Measurements from ENCODE around the gene PTPRK. TPM values are rescaled to one million over a fixed set of nuclear protein-coding genes. Genes with fewer than 3 reads are reported as not detected.

PTPRK gene
- total RNA-seq, 1 experiment from 2014 or later = 89.3 TPM

DNA sequence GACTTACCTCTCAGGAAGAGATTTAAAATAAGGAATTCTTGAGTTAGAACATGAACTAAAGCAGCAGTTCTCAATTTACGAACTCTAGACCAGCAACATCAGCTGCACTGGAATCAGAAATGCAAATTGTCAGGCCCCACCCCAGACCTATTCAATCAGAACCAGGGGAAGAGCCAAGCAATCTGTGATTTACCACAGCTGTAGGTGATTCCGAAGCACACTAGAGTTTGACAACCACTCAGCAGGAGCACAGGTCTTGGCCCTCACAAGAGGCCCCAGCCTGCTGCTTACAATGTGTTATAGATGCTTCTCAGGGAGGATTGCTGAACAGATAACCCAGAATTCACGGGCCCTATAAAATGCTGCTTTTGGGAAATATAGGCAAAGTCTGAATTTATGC, 279.2 kb downstream of the PTPRK start:
- Histone ChIP-seq H3K27ac (no peak overlapping the region), H3K9me2 (ENCODE audit: insufficient read depth) (no peaks in the 10 kb centered on the region; the same call in 1 of the 2 replicates), H3K36me3 (ENCODE audit: low read depth) (no peaks in the 10 kb centered on the region), H3K79me2 (ENCODE audit: low read depth) (no peaks in the 10 kb centered on the region), H2AFZ (no peak overlapping the region), H3K4me2 (no peak overlapping the region), H3F3A (ENCODE audit: insufficient read depth, low read depth) (0 out of 2 replicates have a peak, but pooled peaks cover 3% of the 10 kb centered on the region), H4K20me1 (ENCODE audit: insufficient read depth) (0 out of 2 replicates have a peak, but pooled peaks cover 5% of the 10 kb centered on the region), H3K9me3 (ENCODE audit: insufficient read depth, low read depth) (no peaks in the 10 kb centered on the region), H3K4me3 (no peak overlapping the region), H3K4me1 (replicated peaks; ENCODE audit: insufficient read depth) (no peaks in the 10 kb centered on the region), H3K27me3 (ENCODE audit: insufficient read depth, low read depth) (no peaks in the 10 kb centered on the region)
- ChIA-PET CTCF (no interaction called here), POLR2A (ENCODE audit: unreplicated experiment) (no interaction called here)
- intact Hi-C loops (cut with micrococcal nuclease; ENCODE audit: unreplicated experiment) = no loop called here
- no TSS peak for BruUV-seq (replicated peaks)
- TF ChIP-seq, protein P1, sequence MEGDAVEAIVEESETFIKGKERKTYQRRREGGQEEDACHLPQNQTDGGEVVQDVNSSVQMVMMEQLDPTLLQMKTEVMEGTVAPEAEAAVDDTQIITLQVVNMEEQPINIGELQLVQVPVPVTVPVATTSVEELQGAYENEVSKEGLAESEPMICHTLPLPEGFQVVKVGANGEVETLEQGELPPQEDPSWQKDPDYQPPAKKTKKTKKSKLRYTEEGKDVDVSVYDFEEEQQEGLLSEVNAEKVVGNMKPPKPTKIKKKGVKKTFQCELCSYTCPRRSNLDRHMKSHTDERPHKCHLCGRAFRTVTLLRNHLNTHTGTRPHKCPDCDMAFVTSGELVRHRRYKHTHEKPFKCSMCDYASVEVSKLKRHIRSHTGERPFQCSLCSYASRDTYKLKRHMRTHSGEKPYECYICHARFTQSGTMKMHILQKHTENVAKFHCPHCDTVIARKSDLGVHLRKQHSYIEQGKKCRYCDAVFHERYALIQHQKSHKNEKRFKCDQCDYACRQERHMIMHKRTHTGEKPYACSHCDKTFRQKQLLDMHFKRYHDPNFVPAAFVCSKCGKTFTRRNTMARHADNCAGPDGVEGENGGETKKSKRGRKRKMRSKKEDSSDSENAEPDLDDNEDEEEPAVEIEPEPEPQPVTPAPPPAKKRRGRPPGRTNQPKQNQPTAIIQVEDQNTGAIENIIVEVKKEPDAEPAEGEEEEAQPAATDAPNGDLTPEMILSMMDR (conservative IDR thresholded peaks at IDR 0.05) = no peak
- TF ChIP-seq EZH2 (IDR thresholded peaks at IDR 0.05; ENCODE audit: low read depth) = no peak
- no peak for DNase-seq

DNA sequence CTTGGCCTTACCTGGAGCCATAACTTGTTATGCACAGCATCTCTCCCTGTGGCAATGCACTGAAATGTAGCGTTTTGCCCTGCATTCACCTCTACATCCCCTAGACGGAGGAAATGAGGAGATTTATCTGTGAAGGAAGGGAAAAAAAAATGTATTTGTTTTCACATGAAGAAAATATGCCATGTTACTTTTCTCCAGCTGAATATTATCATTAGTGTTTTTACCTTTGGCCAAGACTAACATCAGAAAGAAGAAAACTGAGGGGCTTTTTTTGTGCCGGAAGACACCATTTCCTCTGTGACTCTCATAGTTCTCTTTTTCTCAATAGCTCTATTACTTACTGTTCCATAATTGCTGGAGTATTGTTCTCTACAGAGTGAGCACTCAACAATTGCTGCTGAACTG, 280.4 kb downstream of the PTPRK start:
- no TSS peak for BruUV-seq (replicated peaks)
- DNase-seq = no peak
- CTCF ChIA-PET = no interaction called here
- 0 out of 2 replicates have a peak, but pooled peaks cover 6% of the 10 kb centered on the region for H3F3A ChIP-seq (ENCODE audit: insufficient read depth, low read depth)
- no peaks in the 10 kb centered on the region for H3K79me2 ChIP-seq (ENCODE audit: low read depth)
- no peak overlapping the region for H3K4me2 ChIP-seq
- H3K9me2 ChIP-seq (ENCODE audit: insufficient read depth) = no peaks in the 10 kb centered on the region; the same call in 1 of the 2 replicates
- no peaks in the 10 kb centered on the region for H3K27me3 ChIP-seq (ENCODE audit: insufficient read depth, low read depth)
- no peak overlapping the region for H2AFZ ChIP-seq
- no peak overlapping the region for H3K27ac ChIP-seq
- 0 out of 2 replicates have a peak, but pooled peaks cover 5% of the 10 kb centered on the region for H4K20me1 ChIP-seq (ENCODE audit: insufficient read depth)
- H3K36me3 ChIP-seq (ENCODE audit: low read depth) = no peaks in the 10 kb centered on the region
- H3K9me3 ChIP-seq (ENCODE audit: insufficient read depth, low read depth) = no peaks in the 10 kb centered on the region
- H3K4me3 ChIP-seq = no peak overlapping the region
- no peaks in the 10 kb centered on the region for H3K4me1 ChIP-seq (replicated peaks; ENCODE audit: insufficient read depth)
- POLR2A ChIA-PET (ENCODE audit: unreplicated experiment) = interaction anchor here (0.7 kb wide), 1 partner anchor 85 kb away, joined by 4 read pairs; no protein-coding TSS in a partner anchor
- TF ChIP-seq EZH2 (IDR thresholded peaks at IDR 0.05; ENCODE audit: low read depth) = no peak
- TF ChIP-seq, protein P1 (conservative IDR thresholded peaks at IDR 0.05) = no peak
- intact Hi-C loops (cut with micrococcal nuclease; ENCODE audit: unreplicated experiment) = no loop called here

DNA sequence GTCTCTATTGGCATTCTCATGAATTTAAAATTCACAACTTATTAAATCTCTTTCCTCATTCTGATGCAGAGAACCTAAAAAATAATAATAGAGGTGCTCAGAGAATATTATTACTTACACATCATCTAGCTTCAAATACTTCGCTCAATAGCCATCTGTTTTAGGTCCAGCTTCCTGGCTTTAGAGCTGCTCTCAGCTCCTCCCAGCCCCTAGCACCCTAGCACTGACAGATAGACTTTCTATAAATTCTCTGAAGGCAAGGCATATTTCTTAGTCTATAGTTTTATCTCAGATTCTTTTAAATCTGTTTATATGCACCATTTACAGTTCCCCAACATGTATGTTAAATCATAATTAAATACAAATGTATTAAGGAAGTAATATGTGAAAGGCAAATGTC, 281.3 kb downstream of the PTPRK start:
- 0 out of 2 replicates have a peak, but pooled peaks cover 6% of the 10 kb centered on the region for H3F3A ChIP-seq (ENCODE audit: insufficient read depth, low read depth)
- no peaks in the 10 kb centered on the region for H3K27me3 ChIP-seq (ENCODE audit: insufficient read depth, low read depth)
- no peak overlapping the region for H2AFZ ChIP-seq
- POLR2A ChIA-PET (ENCODE audit: unreplicated experiment) = no interaction called here
- no peak overlapping the region for H3K4me3 ChIP-seq
- BruUV-seq (replicated peaks) = no TSS peak
- no peaks in the 10 kb centered on the region; the same call in 1 of the 2 replicates for H3K9me2 ChIP-seq (ENCODE audit: insufficient read depth)
- CTCF ChIA-PET = no interaction called here
- H3K79me2 ChIP-seq (ENCODE audit: low read depth) = no peaks in the 10 kb centered on the region
- DNase-seq = no peak
- intact Hi-C loops (cut with micrococcal nuclease; ENCODE audit: unreplicated experiment) = no loop called here
- H3K36me3 ChIP-seq (ENCODE audit: low read depth) = no peaks in the 10 kb centered on the region
- no peak for TF ChIP-seq EZH2 (IDR thresholded peaks at IDR 0.05; ENCODE audit: low read depth)
- TF ChIP-seq, protein P1 (conservative IDR thresholded peaks at IDR 0.05) = no peak
- no peak overlapping the region for H3K4me2 ChIP-seq
- no peaks in the 10 kb centered on the region for H3K9me3 ChIP-seq (ENCODE audit: insufficient read depth, low read depth)
- H3K4me1 ChIP-seq (replicated peaks; ENCODE audit: insufficient read depth) = no peaks in the 10 kb centered on the region
- H4K20me1 ChIP-seq (ENCODE audit: insufficient read depth) = 0 out of 2 replicates have a peak, but pooled peaks cover 5% of the 10 kb centered on the region
- no peak overlapping the region for H3K27ac ChIP-seq
